ENCODE results near the gene ZNF791.
"Not testable (repeated sequence)": the region's sequence is repeated elsewhere in the genome, so short reads cannot be mapped to it uniquely, and the experiment has no call there.

GRCh38 chr19:12621253-12622024 is 10.7 kb downstream of the ZNF791 start:
- TF ChIP-seq YY1 (IDR thresholded peaks at IDR 0.05; ENCODE audit: insufficient read depth, insufficient read length); SUZ12 (IDR thresholded peaks at IDR 0.05; ENCODE audit: extremely low read depth, insufficient read depth, insufficient read length); ZNF274 (IDR thresholded peaks at IDR 0.05; ENCODE audit: low read depth, low read length): not testable (repeated sequence)
